Measurements from ENCODE around the gene CRAT. TPM values are rescaled to one million over a fixed set of nuclear protein-coding genes. Genes with fewer than 3 reads are reported as not detected.

CRAT gene
- total RNA-seq, 1 experiment from 2014 or later: 38.8 TPM

- Histone ChIP-seq H3K9me3 (ENCODE audit: control insufficient read depth, insufficient read depth, low read depth, low read length) (no peaks in the 10 kb centered on the region), H3K4me3 (ENCODE audit: low read depth in 2 of 2, low read length in 2 of 2) (no peak overlapping the region), H3K36me3 (ENCODE audit: control insufficient read depth, insufficient read depth, low read length) (no peaks in the 10 kb centered on the region), H3K4me1 (ENCODE audit: control insufficient read depth, insufficient read depth, low read length) (peaks cover 3% of the 10 kb centered on the region; the same call in 1 of the 2 replicates), H3K27me3 (ENCODE audit: control insufficient read depth, insufficient read depth, low read length) (no peaks in the 10 kb centered on the region), H3K27ac (ENCODE audit: low read length) (no peak overlapping the region)
- no peak for ATAC-seq
- DNase-seq (ENCODE audit: low read depth, low spot score): no peak
- BruUV-seq (replicated peaks): no TSS peak
- ChIA-PET POLR2A (no interaction called here), CTCF (no interaction called here)
- intact Hi-C loops (cut with micrococcal nuclease; ENCODE audit: unreplicated experiment) (no loop called here), in situ Hi-C loops (cut with HindIII; ENCODE audit: low pct_unique_long_range_greater_than_20kb, low sequenced_read_pairs) (no loop called here)
- TF ChIP-seq SIN3A (IDR thresholded peaks at IDR 0.05; ENCODE audit: borderline replicate concordance, insufficient read depth, low read depth, low read length) (no peak), TCF7L2 (IDR thresholded peaks at IDR 0.05; ENCODE audit: low read depth, low read length) (no peak), POLR2AphosphoS5 (IDR thresholded peaks at IDR 0.05; ENCODE audit: low read depth, low read length) (no peak)
- TF ChIP-seq, protein P1, sequence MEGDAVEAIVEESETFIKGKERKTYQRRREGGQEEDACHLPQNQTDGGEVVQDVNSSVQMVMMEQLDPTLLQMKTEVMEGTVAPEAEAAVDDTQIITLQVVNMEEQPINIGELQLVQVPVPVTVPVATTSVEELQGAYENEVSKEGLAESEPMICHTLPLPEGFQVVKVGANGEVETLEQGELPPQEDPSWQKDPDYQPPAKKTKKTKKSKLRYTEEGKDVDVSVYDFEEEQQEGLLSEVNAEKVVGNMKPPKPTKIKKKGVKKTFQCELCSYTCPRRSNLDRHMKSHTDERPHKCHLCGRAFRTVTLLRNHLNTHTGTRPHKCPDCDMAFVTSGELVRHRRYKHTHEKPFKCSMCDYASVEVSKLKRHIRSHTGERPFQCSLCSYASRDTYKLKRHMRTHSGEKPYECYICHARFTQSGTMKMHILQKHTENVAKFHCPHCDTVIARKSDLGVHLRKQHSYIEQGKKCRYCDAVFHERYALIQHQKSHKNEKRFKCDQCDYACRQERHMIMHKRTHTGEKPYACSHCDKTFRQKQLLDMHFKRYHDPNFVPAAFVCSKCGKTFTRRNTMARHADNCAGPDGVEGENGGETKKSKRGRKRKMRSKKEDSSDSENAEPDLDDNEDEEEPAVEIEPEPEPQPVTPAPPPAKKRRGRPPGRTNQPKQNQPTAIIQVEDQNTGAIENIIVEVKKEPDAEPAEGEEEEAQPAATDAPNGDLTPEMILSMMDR (IDR thresholded peaks at IDR 0.05): no peak
- TF ChIP-seq, protein P2, sequence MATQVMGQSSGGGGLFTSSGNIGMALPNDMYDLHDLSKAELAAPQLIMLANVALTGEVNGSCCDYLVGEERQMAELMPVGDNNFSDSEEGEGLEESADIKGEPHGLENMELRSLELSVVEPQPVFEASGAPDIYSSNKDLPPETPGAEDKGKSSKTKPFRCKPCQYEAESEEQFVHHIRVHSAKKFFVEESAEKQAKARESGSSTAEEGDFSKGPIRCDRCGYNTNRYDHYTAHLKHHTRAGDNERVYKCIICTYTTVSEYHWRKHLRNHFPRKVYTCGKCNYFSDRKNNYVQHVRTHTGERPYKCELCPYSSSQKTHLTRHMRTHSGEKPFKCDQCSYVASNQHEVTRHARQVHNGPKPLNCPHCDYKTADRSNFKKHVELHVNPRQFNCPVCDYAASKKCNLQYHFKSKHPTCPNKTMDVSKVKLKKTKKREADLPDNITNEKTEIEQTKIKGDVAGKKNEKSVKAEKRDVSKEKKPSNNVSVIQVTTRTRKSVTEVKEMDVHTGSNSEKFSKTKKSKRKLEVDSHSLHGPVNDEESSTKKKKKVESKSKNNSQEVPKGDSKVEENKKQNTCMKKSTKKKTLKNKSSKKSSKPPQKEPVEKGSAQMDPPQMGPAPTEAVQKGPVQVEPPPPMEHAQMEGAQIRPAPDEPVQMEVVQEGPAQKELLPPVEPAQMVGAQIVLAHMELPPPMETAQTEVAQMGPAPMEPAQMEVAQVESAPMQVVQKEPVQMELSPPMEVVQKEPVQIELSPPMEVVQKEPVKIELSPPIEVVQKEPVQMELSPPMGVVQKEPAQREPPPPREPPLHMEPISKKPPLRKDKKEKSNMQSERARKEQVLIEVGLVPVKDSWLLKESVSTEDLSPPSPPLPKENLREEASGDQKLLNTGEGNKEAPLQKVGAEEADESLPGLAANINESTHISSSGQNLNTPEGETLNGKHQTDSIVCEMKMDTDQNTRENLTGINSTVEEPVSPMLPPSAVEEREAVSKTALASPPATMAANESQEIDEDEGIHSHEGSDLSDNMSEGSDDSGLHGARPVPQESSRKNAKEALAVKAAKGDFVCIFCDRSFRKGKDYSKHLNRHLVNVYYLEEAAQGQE (IDR thresholded peaks at IDR 0.05; ENCODE audit: insufficient read depth in 1 of 2, low read depth in 2 of 2, low read length in 1 of 2): no peak
These were observed 10.0 kb downstream of the CRAT start for GRCh38 chr9:129100383-129101169.

DNA sequence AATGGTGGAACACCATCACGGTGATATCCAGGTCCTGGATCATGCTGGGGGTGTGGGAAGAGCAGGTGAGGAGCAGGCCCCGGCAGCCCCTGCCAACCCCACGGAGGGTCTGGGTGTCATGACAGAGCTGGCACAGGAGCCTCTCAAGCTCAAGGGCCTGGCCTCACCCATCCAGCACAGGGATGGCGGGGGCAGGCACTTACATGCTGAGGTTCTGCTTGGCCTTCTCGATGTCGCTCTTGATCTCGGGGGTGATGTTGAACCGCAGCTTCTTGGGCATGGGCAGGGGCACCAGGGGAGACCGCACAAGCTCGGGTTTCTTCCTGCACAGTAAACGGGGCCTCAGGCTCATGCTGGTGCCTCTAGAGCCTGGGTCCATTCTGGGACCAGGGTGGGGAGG lies 12.3 kb downstream of the CRAT start:
- ChIA-PET POLR2A (interaction anchor here (0.6 kb wide), 1 partner anchor 513 kb away, joined by 3 read pairs; no protein-coding TSS in a partner anchor), CTCF (no interaction called here)
- no peak for DNase-seq (ENCODE audit: low read depth, low spot score)
- no peaks in the 10 kb centered on the region for H3K36me3 ChIP-seq (ENCODE audit: control insufficient read depth, insufficient read depth, low read length)
- no peak overlapping the region for H3K27ac ChIP-seq (ENCODE audit: low read length)
- TF ChIP-seq SIN3A (IDR thresholded peaks at IDR 0.05; ENCODE audit: borderline replicate concordance, insufficient read depth, low read depth, low read length) (no peak), TCF7L2 (IDR thresholded peaks at IDR 0.05; ENCODE audit: low read depth, low read length) (no peak), POLR2AphosphoS5 (IDR thresholded peaks at IDR 0.05; ENCODE audit: low read depth, low read length) (no peak)
- TF ChIP-seq, protein P1 (IDR thresholded peaks at IDR 0.05): no peak
- TF ChIP-seq, protein P2 (IDR thresholded peaks at IDR 0.05; ENCODE audit: insufficient read depth in 1 of 2, low read depth in 2 of 2, low read length in 1 of 2): no peak
- in situ Hi-C loops (cut with HindIII; ENCODE audit: low pct_unique_long_range_greater_than_20kb, low sequenced_read_pairs): no loop called here
- intact Hi-C loops (cut with micrococcal nuclease; ENCODE audit: unreplicated experiment): no loop called here
- no peak for ATAC-seq
- H3K4me3 ChIP-seq (ENCODE audit: low read depth in 2 of 2, low read length in 2 of 2): no peak overlapping the region
- no peaks in the 10 kb centered on the region for H3K27me3 ChIP-seq (ENCODE audit: control insufficient read depth, insufficient read depth, low read length)
- H3K4me1 ChIP-seq (ENCODE audit: control insufficient read depth, insufficient read depth, low read length): peaks cover 3% of the 10 kb centered on the region; the same call in 1 of the 2 replicates
- no peaks in the 10 kb centered on the region for H3K9me3 ChIP-seq (ENCODE audit: control insufficient read depth, insufficient read depth, low read depth, low read length)
- no TSS peak for BruUV-seq (replicated peaks)
